DMS114 treated with DMSO at 0.1 percent for 48 hours (cell line): Measurements from ENCODE around the gene CDADC1.

Source experiments
- DNase-seq: peaks from one replicate; lab custom pipeline; 2025; ENCODE audit not compliant: unreplicated experiment; lab: John Stamatoyannopoulos, UW

Gene CDADC1

DNA sequence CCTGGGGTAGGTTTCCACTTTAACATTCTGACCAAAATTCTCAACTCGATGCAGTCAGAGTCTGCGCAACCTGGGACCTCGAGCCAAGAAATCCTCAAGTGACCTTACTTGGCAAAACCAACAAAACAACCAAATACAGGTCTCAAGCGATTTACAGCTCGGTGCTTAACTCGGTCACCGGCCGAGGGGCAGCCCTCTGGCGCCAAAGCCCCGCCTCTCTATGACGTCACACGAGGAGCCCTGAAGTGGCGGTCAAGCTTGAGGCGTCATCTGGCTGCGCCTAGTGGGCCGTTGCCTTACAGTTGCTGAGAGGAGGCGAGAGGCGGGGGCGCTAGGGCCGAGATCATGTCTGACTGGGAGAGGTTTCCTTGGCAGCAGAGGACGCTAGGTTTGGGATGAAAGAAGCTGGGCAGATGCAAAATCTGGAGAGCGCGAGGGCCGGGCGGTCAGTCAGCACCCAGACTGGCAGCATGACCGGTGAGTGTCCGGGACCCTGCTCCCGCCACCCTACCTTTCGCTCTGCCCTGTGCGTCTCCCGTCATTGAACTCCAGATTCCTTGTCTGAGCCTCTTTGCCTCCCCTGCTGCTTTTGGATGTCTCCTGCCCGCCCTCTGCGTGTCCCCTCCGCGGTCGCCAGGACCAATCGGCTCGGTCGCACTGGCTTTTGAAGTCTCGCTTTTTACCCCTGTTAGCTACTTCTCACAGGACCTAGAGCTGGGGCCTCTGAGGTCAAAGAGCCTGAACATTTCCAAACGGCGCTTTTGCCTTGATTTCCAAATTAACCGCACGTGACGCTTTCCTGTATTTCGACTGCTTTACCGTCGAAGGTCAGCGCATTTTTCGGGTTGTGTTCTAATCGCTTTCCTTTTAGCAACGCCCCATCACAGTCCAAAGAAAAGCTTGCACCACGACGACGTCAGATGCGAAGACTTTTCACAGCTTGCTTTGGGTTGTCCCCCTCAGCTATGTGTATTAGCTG is at the start of gene CDADC1:
TSS of gene CDADC1 (plus strand) at position 283 of the 979 bp plus-strand sequence. CDS start at position 396, 113 bp downstream.
- peak; percentile 65 for DNase-seq

GRCh38 chr13:49206641-49207040 is 41.1 kb upstream of the CDADC1 start:
- DNase-seq, result no peak

DNA sequence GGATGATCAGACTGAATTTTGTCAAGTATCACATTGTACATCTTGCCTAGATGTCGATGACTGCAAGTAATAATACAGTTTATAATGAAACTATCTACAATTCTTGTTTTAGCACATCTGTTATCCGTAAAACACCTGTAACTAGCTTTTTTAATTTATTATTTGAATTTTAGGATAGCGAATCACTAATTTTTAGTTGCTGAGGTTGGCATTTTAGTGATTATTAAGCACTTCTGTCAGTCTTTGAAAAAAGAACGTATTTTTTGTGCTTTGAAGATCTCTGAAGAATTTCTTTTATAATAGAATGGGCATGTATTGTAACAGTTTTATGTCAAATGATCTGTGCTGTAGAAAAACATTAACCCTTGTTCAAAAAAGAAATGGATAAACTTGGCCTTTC is 39.1 kb upstream of the CDADC1 start:
- no peak for DNase-seq

DNA sequence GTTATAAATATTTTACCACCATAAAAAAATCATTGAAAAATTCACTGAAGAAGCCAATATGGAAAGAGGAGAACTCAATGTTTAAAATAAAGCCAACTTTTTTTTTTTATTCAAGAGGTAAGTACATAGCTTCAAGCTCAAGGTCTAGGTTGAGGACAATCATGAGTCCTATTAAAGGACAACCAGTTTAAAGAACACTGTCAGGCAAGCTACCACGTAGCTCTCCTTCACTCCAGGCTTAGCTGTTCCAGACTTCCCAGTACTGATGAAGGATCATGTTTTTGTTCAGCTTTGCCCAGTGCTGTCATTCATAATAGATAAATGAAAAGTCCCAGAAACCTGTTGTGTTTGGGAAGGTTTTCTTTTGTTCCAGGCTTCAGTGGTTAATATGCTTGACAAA is 37.6 kb upstream of the CDADC1 start:
- no peak for DNase-seq

DNA sequence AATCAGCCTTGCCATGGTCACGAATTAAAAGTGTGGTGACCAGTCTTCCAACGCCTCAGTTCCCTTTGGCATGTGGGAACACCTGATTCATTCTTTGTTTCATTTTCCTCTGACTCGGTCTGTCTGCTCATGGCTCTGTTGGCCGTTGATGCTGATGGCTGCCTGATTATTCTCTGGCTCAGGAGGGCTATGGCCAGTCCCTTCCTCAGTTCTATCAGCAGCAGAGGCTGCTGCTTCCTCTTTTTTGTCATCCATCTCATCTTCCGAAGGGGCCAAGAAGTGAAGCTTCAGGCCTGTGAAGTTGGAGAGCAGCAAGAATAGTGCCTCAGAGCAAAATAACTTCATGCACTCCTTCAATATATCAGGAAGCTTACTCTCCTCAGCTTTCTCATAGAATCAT is 37.1 kb upstream of the CDADC1 start:
- no peak for DNase-seq

DNA sequence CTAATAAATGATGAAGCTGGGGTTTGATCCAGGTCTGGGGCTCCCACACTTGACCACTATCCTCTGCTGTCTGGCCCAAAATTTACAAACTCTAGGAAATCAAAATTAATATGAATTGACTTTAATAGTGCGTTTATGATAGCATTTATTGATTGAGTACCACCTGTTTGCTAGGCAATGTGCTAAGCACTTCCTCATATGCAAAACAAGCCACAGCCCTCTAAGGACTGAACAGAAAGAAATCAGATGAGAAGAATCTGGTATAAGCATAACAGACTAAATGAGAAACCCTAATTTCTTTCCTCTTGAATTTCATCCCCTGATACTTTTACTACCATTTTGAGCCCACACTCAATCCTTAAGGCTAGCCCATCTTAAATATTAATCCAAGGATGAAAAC is 34.2 kb upstream of the CDADC1 start:
- no peak for DNase-seq

GRCh38 chr13:49213997-49214916 is 33.5 kb upstream of the CDADC1 start:
- DNase-seq, result no peak

- DNase-seq, result no peak
Observed at GRCh38 chr13:49214917-49215376, 32.8 kb upstream of the CDADC1 start.

- DNase-seq, result no peak
Observed at GRCh38 chr13:49216334-49216733, 31.4 kb upstream of the CDADC1 start.

DNA sequence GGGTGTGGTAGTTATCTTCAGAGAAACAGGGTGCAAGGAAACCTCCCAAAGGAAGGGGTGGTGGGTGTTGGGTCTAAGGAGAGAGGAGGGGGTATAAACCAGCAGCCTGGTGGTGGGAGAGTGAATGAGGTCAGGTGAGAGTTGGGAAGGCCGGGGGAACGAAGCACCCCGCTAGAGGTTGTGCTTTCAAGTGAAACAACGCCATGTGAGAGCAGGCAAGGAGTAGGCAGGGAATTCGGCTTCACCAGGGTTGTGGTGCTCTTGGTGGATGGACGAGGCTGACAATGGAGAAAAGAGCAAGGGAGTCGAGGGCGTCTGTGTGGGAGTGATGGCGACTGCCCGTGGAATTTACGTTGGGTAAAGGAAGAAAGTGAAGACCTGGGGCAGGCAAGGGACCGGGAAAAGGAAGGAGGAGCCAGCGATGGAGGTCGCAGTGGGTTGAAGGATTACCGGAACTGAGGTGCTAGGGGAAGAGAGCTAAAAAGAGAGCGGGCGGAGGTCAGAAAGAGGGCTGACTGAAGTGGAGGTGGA is 29.7 kb upstream of the CDADC1 start:
- no peak for DNase-seq

GRCh38 chr13:49218493-49219051 is 29.2 kb upstream of the CDADC1 start:
- DNase-seq, result no peak

- DNase-seq, result peak; percentile 22
Observed at GRCh38 chr13:49219647-49220035, 28.1 kb upstream of the CDADC1 start.

DNA sequence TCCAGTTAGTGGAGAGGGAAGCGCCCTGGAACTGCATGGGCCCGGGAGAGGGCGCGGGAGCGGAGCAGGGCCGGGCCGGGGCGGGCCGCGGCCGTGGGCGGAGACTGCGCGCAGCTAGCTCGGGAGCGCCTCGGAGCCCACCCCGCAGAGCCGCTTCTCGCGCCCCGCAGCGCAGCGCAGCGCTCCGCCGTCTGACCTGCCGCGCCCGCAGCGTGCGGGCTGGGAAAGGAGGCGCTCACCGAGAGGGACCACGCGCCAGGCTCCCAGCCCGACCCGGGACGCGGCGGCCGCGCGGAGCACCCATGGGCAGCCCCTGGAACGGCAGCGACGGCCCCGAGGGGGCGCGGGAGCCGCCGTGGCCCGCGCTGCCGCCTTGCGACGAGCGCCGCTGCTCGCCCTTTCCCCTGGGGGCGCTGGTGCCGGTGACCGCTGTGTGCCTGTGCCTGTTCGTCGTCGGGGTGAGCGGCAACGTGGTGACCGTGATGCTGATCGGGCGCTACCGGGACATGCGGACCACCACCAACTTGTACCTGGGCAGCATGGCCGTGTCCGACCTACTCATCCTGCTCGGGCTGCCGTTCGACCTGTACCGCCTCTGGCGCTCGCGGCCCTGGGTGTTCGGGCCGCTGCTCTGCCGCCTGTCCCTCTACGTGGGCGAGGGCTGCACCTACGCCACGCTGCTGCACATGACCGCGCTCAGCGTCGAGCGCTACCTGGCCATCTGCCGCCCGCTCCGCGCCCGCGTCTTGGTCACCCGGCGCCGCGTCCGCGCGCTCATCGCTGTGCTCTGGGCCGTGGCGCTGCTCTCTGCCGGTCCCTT is 27.5 kb upstream of the CDADC1 start, which contains the start of gene MLNR:
TSS of gene MLNR (plus strand) at position 303 of the 820 bp plus-strand sequence. CDS start at position 303, 0 bp downstream.
- DNase-seq, result no peak

DNA sequence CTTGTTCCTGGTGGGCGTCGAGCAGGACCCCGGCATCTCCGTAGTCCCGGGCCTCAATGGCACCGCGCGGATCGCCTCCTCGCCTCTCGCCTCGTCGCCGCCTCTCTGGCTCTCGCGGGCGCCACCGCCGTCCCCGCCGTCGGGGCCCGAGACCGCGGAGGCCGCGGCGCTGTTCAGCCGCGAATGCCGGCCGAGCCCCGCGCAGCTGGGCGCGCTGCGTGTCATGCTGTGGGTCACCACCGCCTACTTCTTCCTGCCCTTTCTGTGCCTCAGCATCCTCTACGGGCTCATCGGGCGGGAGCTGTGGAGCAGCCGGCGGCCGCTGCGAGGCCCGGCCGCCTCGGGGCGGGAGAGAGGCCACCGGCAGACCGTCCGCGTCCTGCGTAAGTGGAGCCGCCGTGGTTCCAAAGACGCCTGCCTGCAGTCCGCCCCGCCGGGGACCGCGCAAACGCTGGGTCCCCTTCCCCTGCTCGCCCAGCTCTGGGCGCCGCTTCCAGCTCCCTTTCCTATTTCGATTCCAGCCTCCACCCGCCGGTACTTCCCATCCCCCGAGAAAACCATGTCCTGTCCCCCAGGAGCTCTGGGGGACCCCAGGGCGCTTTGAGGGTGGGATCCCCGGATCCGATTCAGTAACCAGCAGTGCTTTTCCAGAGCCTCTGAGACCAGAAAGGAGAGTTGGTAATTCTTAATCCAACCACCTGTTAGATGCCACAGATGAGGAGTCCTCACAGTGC is 26.7 kb upstream of the CDADC1 start:
- no peak for DNase-seq

DNA sequence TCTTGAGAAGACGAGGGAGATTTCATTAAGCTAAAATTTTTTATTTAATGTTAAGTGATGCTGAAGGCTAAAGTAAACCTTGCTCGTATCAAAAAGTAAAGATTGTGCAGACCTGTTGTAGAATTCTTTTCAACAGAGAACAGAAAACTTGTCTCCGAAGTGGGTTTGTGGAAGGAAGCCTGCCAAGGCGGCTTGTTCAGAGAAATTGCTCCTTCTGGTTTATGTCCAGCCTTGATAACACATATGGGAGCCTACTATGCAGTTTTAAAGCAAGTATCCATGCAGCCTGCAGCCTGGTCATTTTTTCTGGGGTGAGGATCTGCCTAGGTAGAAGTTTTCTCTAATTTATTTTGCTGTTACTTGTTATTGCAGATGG is 26.1 kb upstream of the CDADC1 start:
- DNase-seq, result no peak

- no peak for DNase-seq
Observed at GRCh38 chr13:49225223-49226042, 22.3 kb upstream of the CDADC1 start.

- DNase-seq, result no peak
Observed at GRCh38 chr13:49226613-49227012, 21.1 kb upstream of the CDADC1 start.

DNA sequence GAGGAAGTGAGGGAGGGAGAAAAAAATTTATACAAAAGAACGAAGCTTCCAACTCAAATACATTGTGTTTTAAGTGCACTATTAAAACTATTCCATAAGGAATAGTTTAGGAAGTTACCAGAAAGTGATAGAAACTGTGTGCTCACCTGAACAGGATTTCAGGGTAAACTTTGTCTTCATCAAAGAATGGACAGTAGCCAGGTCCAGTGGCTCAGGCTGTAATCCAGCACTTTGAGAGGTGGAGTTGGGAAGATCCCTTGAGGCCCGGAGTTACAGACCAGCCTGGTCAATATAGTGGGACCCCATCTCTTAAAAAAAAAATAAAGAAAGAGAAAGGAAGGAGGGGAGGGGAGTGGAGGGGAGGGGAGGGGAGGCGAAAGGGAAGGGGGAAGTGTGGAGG is 13.0 kb upstream of the CDADC1 start:
- no peak for DNase-seq
